Spleen (tissue), 11 donors: ENCODE results near the gene FXYD6. TPM values are rescaled to one million over a fixed set of nuclear protein-coding genes. Genes with fewer than 3 reads are reported as not detected.
A peak's percentile ranks its signal among the peaks of the same experiment; 100 is the strongest.

Experiments
- DNase-seq: peaks from one replicate; pipeline ENCODE4 v3.0.0-alpha.2; 2020
- H3K27ac ChIP-seq, 8 donors: fragments of 200-600 bp; sonication (generic) in 7 of 8; 1 replicate in 4 of 8; 2 replicates in 4 of 8; pipeline versions ENCODE4 v1.5.0 to v1.8.0; 2016 to 2021; ENCODE audit warnings: inconsistent platforms in 4 of 8, mild to moderate bottlenecking in 4 of 8, moderate library complexity in 1 of 8
- H3K27me3 ChIP-seq, 7 donors: fragments of 200-600 bp; sonication (generic) in 6 of 7; replicated peaks in 1 of 7; 1 replicate in 4 of 7; 2 replicates in 3 of 7; pipeline versions ENCODE4 v1.5.0 to v1.8.0; 2016 to 2021; ENCODE audit warnings: inconsistent platforms in 3 of 7, mild to moderate bottlenecking in 1 of 7
- H3K36me3 ChIP-seq, 6 donors: fragments of 200-600 bp; sonication (generic) in 5 of 6; 1 replicate in 4 of 6; 2 replicates in 2 of 6; pipeline versions ENCODE4 v1.5.0 to v1.8.0; 2016 to 2021; ENCODE audit warnings: inconsistent platforms in 2 of 6
- H3K4me1 ChIP-seq, 6 donors: fragments of 200-600 bp; sonication (generic) in 5 of 6; 1 replicate in 3 of 6; 2 replicates in 3 of 6; pipeline versions ENCODE4 v1.5.0 to v1.8.0; 2016 to 2021; ENCODE audit warnings: inconsistent platforms in 3 of 6
- H3K4me3 ChIP-seq, 8 donors: fragments of 200-600 bp; sonication (generic) in 7 of 8; 1 replicate in 4 of 8; 2 replicates in 4 of 8; pipeline versions ENCODE4 v1.5.0 to v1.8.0; 2016 to 2021; ENCODE audit warnings: inconsistent platforms in 4 of 8, mild to moderate bottlenecking in 4 of 8, moderate library complexity in 2 of 8
- H3K9me3 ChIP-seq, 8 donors: fragments of 200-600 bp; sonication (generic) in 7 of 8; 1 replicate in 4 of 8; 2 replicates in 4 of 8; pipeline versions ENCODE4 v1.5.0 to v1.8.0; 2016 to 2021; ENCODE audit warnings: inconsistent platforms in 4 of 8
- CTCF ChIP-seq, 11 experiments: fragments of 200-600 bp in 7 of 11; fragments of 450-650 bp in 4 of 11; sonication (generic) in 4 of 11; IDR thresholded peaks in 8 of 11; conservative IDR thresholded peaks in 3 of 11; 1 replicate in 7 of 11; 2 replicates in 4 of 11; pipeline versions ENCODE4 v1.4.0 to v1.8.0; 2016 to 2021; ENCODE audit warnings: antibody characterized with exemption in 11 of 11, inconsistent platforms in 4 of 11, mild to moderate bottlenecking in 1 of 11
- POLR2A ChIP-seq, 3 donors: fragments of 450-650 bp; IDR thresholded peaks; one replicate each; pipeline ENCODE4 v1.5.1; 2017; ENCODE audit warnings: antibody characterized with exemption in 3 of 3, mild to moderate bottlenecking in 1 of 3
- POLR2AphosphoS5 ChIP-seq, 3 donors: sonication (generic); formaldehyde crosslinking; IDR thresholded peaks; one replicate each; pipeline ENCODE4 v1.5.1; 2017; ENCODE audit warnings: antibody characterized with exemption in 3 of 3
- WGBS, 5 donors: extraction: QIAGEN DNeasy Blood & Tissue Kit in 3 of 5; methylation state at CpG; one replicate each; pipeline versions ENCODE4 v1.1.5 to v1.1.7; 2013 to 2018; 5-methylcytosine and 5-hydroxymethylcytosine counted together
- intact Hi-C: fragments of 100-400 bp; cut with DNase I; formaldehyde crosslinking; loops from one replicate; pipeline ENCODE4 v1.15.0; 2023; ENCODE audit warnings: low total_unique reads
- polyA plus RNA-seq, 3 donors: library from polyadenylated mRNA; stranded (reverse); fragments of 200-250 nt; gene quantifications; one replicate each; pipeline ENCODE4 v1.2.1, GENCODE V29; 2013
- total RNA-seq, 7 donors: library from RNA; depleted of rRNA in 3 of 7; stranded (reverse); fragments of >200 nt in 3 of 7; fragmentation: NEBNext Ultra II Directional in 4 of 7; extraction: Animal tissue kit (Norgen Biotek cat#: 25700) in 4 of 7; gene quantifications; one replicate each; pipeline versions ENCODE4 v1.1.0 to v1.2.1, GENCODE V29; 2016 to 2021
- donor health status: healthy with polysubstance abuse.
- donor health status: DM: no; HTN: no; CAD: no; lungs with moderate emphysema.
- donor health status: DM: no; HTN: no; CAD: no.
- donor health status: Bipolar disorder and iron deficiency.
- donor health status: healthy.
- donor health status: DM: no; HTN: no; CAD: no.
- donor health status: DM: yes; HTN: yes; CAD: no.

The FXYD6 gene
- total and polyA plus RNA-seq, 10 donors = 40.8 to 230 (median 116) TPM

- no peak overlapping the region for H3K4me3 ChIP-seq
- no peaks in the 10 kb centered on the region for H3K27me3 ChIP-seq
- H3K9me3 ChIP-seq = no peaks in the 10 kb centered on the region
- TF ChIP-seq POLR2AphosphoS5 (IDR thresholded peaks at IDR 0.05) = no peak
- no peak for TF ChIP-seq POLR2A (IDR thresholded peaks at IDR 0.05)
- TF ChIP-seq CTCF (IDR thresholded peaks at IDR 0.05 in 8 of 11, conservative IDR thresholded peaks at IDR 0.05 in 3 of 11) = no peak
- peak; percentile 39 for DNase-seq
- H3K4me1 ChIP-seq = peaks cover 0 to 16% (median 3%) of the 10 kb centered on the region in 6 donors
- H3K27ac ChIP-seq = no peak overlapping the region
- 75 to 98% (median 87%) methylated on average over 6 to 7 of the region's 7 CpGs for WGBS, 5 donors
- intact Hi-C loops = no loop called here
- no peaks in the 10 kb centered on the region for H3K36me3 ChIP-seq
These were observed 47.3 kb upstream of the FXYD6 start for GRCh38 chr11:117923773-117924172.

- DNase-seq = peak; percentile 36
- intact Hi-C loops = no loop called here
- Histone ChIP-seq H3K27me3 (no peaks in the 10 kb centered on the region), H3K9me3 (no peaks in the 10 kb centered on the region), H3K4me3 (no peak overlapping the region), H3K36me3 (no peaks in the 10 kb centered on the region), H3K4me1 (peaks cover 0 to 11% (median 3%) of the 10 kb centered on the region in 6 donors), H3K27ac (no peak overlapping the region)
- TF ChIP-seq POLR2A (IDR thresholded peaks at IDR 0.05) (no peak), CTCF (IDR thresholded peaks at IDR 0.05 in 8 of 11, conservative IDR thresholded peaks at IDR 0.05 in 3 of 11) (no peak), POLR2AphosphoS5 (IDR thresholded peaks at IDR 0.05) (no peak)
- 84 to 93% (median 86%) methylated on average over 3 to 4 of the region's 4 CpGs for WGBS, 5 donors
These were observed 46.8 kb upstream of the FXYD6 start for GRCh38 chr11:117923275-117923674.

- Histone ChIP-seq H3K9me3 (no peaks in the 10 kb centered on the region), H3K27ac (no peak overlapping the region), H3K4me1 (peaks cover 0 to 11% (median 3%) of the 10 kb centered on the region in 6 donors), H3K27me3 (no peaks in the 10 kb centered on the region), H3K36me3 (no peaks in the 10 kb centered on the region), H3K4me3 (no peak overlapping the region)
- TF ChIP-seq POLR2A (IDR thresholded peaks at IDR 0.05) (no peak), POLR2AphosphoS5 (IDR thresholded peaks at IDR 0.05) (no peak), CTCF (IDR thresholded peaks at IDR 0.05 in 8 of 11, conservative IDR thresholded peaks at IDR 0.05 in 3 of 11) (no peak)
- intact Hi-C loops = no loop called here
- 93 to 100% (median 97%) methylated on average over 5 of the region's 5 CpGs for WGBS, 5 donors
- DNase-seq = peak; percentile 54
These were observed 45.4 kb upstream of the FXYD6 start for GRCh38 chr11:117921893-117922292.

GRCh38 chr11:117921456-117921855 lies 45.0 kb upstream of the FXYD6 start:
- intact Hi-C loops = no loop called here
- Histone ChIP-seq H3K9me3 (no peaks in the 10 kb centered on the region), H3K27me3 (no peaks in the 10 kb centered on the region), H3K27ac (no peak overlapping the region), H3K4me1 (peaks cover 0 to 11% (median 3%) of the 10 kb centered on the region in 6 donors), H3K36me3 (no peaks in the 10 kb centered on the region), H3K4me3 (no peak overlapping the region)
- WGBS, 5 donors = 93 to 98% (median 94%) methylated on average over 2 of the region's 2 CpGs
- peak; percentile 55 for DNase-seq
- TF ChIP-seq POLR2A (IDR thresholded peaks at IDR 0.05) (no peak), POLR2AphosphoS5 (IDR thresholded peaks at IDR 0.05) (no peak), CTCF (IDR thresholded peaks at IDR 0.05 in 8 of 11, conservative IDR thresholded peaks at IDR 0.05 in 3 of 11) (no peak)
